HEK293 (cell line): ENCODE measurements around the gene SLC25A25.

Experiments used
- CTCF ChIA-PET: fragments of 350-600 bp; formaldehyde crosslinking; extraction: SDS; loops from one replicate; lab custom pipeline; 2021; ENCODE audit warnings: antibody characterized with exemption; lab: Yijun Ruan, JAX
- POLR2A ChIA-PET: fragments of 300-600 bp; formaldehyde crosslinking; extraction: SDS; loops from one replicate; lab custom pipeline; 2020; ENCODE audit warnings: antibody characterized with exemption, inconsistent platforms; lab: Yijun Ruan, JAX
- H3K27ac ChIP-seq: fragments of 200-500 bp; sonication (Bioruptor generic); 2 replicates; pipeline ENCODE4 v1.5.1; 2014; ENCODE audit warnings: low read depth, low read length, control low read depth, inconsistent platforms; ENCODE audit errors: extremely low read depth
- H3K36me3 ChIP-seq, 2 experiments: fragments of 200-500 bp in 1 of 2; sonication (Bioruptor generic) in 1 of 2; 1 replicate in 1 of 2; 2 replicates in 1 of 2; pipeline ENCODE4 v1.5.1; 2014 to 2017; ENCODE audit warnings: inconsistent platforms in 2 of 2, low read length in 2 of 2; ENCODE audit not compliant: control insufficient read depth in 2 of 2, insufficient read depth in 1 of 2
- H3K4me1 ChIP-seq: fragments of 200-500 bp; sonication (Bioruptor generic); 2 replicates; pipeline ENCODE4 v1.5.1; 2014; ENCODE audit warnings: mild to moderate bottlenecking, low read length, inconsistent platforms; ENCODE audit not compliant: control insufficient read depth, insufficient read depth
- H3K4me3 ChIP-seq: 2 replicates; pipeline ENCODE4 v1.5.1; 2011; ENCODE audit warnings: low read depth, mild to moderate bottlenecking, control low read depth, low read length, moderate library complexity
- H3K9me3 ChIP-seq: fragments of 200-500 bp; sonication (Bioruptor generic); 2 replicates; pipeline ENCODE4 v1.5.1; 2014; ENCODE audit warnings: low read depth, low read length, inconsistent platforms; ENCODE audit not compliant: control insufficient read depth, insufficient read depth
- GLIS2 ChIP-seq: fragments of 450-650 bp; formaldehyde crosslinking; IDR thresholded peaks from 2 replicates; pipeline ENCODE4 v1.5.1; 2016; ENCODE audit warnings: missing biosample characterization, missing genetic modification characterization
- HIC1 ChIP-seq: fragments of 450-650 bp; formaldehyde crosslinking; IDR thresholded peaks from 2 replicates; pipeline ENCODE4 v1.5.1; 2016; ENCODE audit warnings: missing biosample characterization, missing genetic modification characterization
- INSM2 ChIP-seq: fragments of 450-650 bp; formaldehyde crosslinking; IDR thresholded peaks from 2 replicates; pipeline ENCODE4 v1.5.1; 2016; ENCODE audit warnings: missing biosample characterization, missing genetic modification characterization
- SCRT1 ChIP-seq: fragments of 450-650 bp; formaldehyde crosslinking; IDR thresholded peaks from 2 replicates; pipeline ENCODE4 v1.5.1; 2016; ENCODE audit warnings: missing biosample characterization, missing genetic modification characterization, borderline replicate concordance
- YY2 ChIP-seq: fragments of 450-650 bp; formaldehyde crosslinking; IDR thresholded peaks from 2 replicates; pipeline ENCODE4 v1.5.1; 2016; ENCODE audit warnings: missing biosample characterization, missing genetic modification characterization
- ZBTB44 ChIP-seq: fragments of 450-650 bp; IDR thresholded peaks from 2 replicates; pipeline ENCODE4 v1.5.1; 2018; ENCODE audit warnings: missing biosample characterization, mild to moderate bottlenecking, missing genetic modification characterization
- ZBTB8A ChIP-seq: fragments of 450-650 bp; formaldehyde crosslinking; IDR thresholded peaks from 2 replicates; pipeline ENCODE4 v1.5.1; 2016; ENCODE audit warnings: missing biosample characterization, missing genetic modification characterization
- ZNF114 ChIP-seq: fragments of 450-650 bp; formaldehyde crosslinking; IDR thresholded peaks from 2 replicates; pipeline ENCODE4 v1.5.0; 2017; ENCODE audit warnings: missing biosample characterization, missing genetic modification characterization
- ZNF221 ChIP-seq: fragments of 450-650 bp; formaldehyde crosslinking; IDR thresholded peaks from 2 replicates; pipeline ENCODE4 v1.5.1; 2017; ENCODE audit warnings: missing biosample characterization, missing genetic modification characterization, borderline replicate concordance
- ZNF391 ChIP-seq: fragments of 450-650 bp; formaldehyde crosslinking; IDR thresholded peaks from 2 replicates; pipeline ENCODE4 v1.5.1; 2016; ENCODE audit warnings: low read depth, missing biosample characterization, missing genetic modification characterization, borderline replicate concordance
- ZNF416 ChIP-seq: fragments of 450-650 bp; formaldehyde crosslinking; IDR thresholded peaks from 2 replicates; pipeline ENCODE4 v1.5.1; 2016; ENCODE audit warnings: missing biosample characterization, missing genetic modification characterization
- ZNF555 ChIP-seq: fragments of 450-650 bp; formaldehyde crosslinking; conservative IDR thresholded peaks from 2 replicates; pipeline ENCODE4 v1.5.1; 2017; ENCODE audit warnings: missing biosample characterization, mild to moderate bottlenecking, missing genetic modification characterization, inconsistent platforms
- ZNF600 ChIP-seq: fragments of 450-650 bp; formaldehyde crosslinking; IDR thresholded peaks from 2 replicates; pipeline ENCODE4 v1.5.1; 2016; ENCODE audit warnings: missing biosample characterization, missing genetic modification characterization
- ZNF623 ChIP-seq: fragments of 450-650 bp; formaldehyde crosslinking; IDR thresholded peaks from 2 replicates; pipeline ENCODE4 v1.5.1; 2016; ENCODE audit warnings: missing biosample characterization, missing genetic modification characterization
- ZNF768 ChIP-seq: fragments of 450-650 bp; formaldehyde crosslinking; IDR thresholded peaks from 2 replicates; pipeline ENCODE4 v1.5.1; 2018; ENCODE audit warnings: missing biosample characterization, mild to moderate bottlenecking, missing genetic modification characterization
- ZNF791 ChIP-seq: fragments of 450-650 bp; formaldehyde crosslinking; IDR thresholded peaks from 2 replicates; pipeline ENCODE4 v1.5.1; 2016; ENCODE audit warnings: missing biosample characterization, missing genetic modification characterization
- ZNF830 ChIP-seq: fragments of 450-650 bp; IDR thresholded peaks from 2 replicates; pipeline ENCODE4 v1.5.0; 2018; ENCODE audit warnings: missing biosample characterization, missing genetic modification characterization, low read depth, mild to moderate bottlenecking, moderate library complexity
- ZNF837 ChIP-seq: fragments of 450-650 bp; formaldehyde crosslinking; IDR thresholded peaks from 2 replicates; pipeline ENCODE4 v1.5.1; 2016; ENCODE audit warnings: missing biosample characterization, missing genetic modification characterization

SLC25A25 gene

GRCh38 chr9:128025736-128026135, 42.3 kb upstream of the SLC25A25 start:
- H3K9me3 ChIP-seq, result no peaks in the 10 kb centered on the region
- no peak overlapping the region for H3K27ac ChIP-seq
- H3K4me3 ChIP-seq, result no peak overlapping the region
- POLR2A ChIA-PET, result no interaction called here
- CTCF ChIA-PET, result interaction anchor here (0.6 to 3.4 kb wide), 6 partner anchors 9 to 92 kb away, joined by 3 to 28 read pairs (median 4); no protein-coding TSS in a partner anchor
- TF ChIP-seq GLIS2 (tag by site-specific recombination) (no peak), SCRT1 (tag by site-specific recombination) (no peak), ZNF837 (tag by site-specific recombination) (no peak), ZNF791 (tag by site-specific recombination) (no peak), ZNF221 (no peak), INSM2 (no peak), ZNF555 (tag by site-specific recombination) (no peak), ZNF600 (no peak), ZNF114 (tag by site-specific recombination) (no peak), ZNF830 (tag by site-specific recombination) (no peak), ZNF416 (tag by site-specific recombination) (no peak), ZBTB8A (tag by site-specific recombination) (no peak), ZBTB44 (no peak), ZNF623 (tag by site-specific recombination) (no peak), HIC1 (tag by site-specific recombination) (no peak), ZNF391 (tag by site-specific recombination) (no peak)
- no peaks in the 10 kb centered on the region for H3K36me3 ChIP-seq
- no peaks in the 10 kb centered on the region for H3K4me1 ChIP-seq

GRCh38 chr9:128026255-128026772, 41.7 kb upstream of the SLC25A25 start:
- Histone ChIP-seq H3K4me3 (no peak overlapping the region), H3K27ac (no peak overlapping the region), H3K9me3 (no peaks in the 10 kb centered on the region), H3K4me1 (no peaks in the 10 kb centered on the region), H3K36me3 (no peaks in the 10 kb centered on the region)
- CTCF ChIA-PET, result interaction anchor here (0.7 to 3.4 kb wide), 5 partner anchors 8 to 92 kb away, joined by 3 to 28 read pairs (median 12); no protein-coding TSS in a partner anchor
- POLR2A ChIA-PET, result interaction anchor here (0.6 kb wide), 1 partner anchor 10 kb away, joined by 3 read pairs; no protein-coding TSS in a partner anchor
- no peak for TF ChIP-seq YY2
- TF ChIP-seq ZNF768 (tag by site-specific recombination), result peak; percentile 64; the same call in 1 of the 2 replicates
